ENCODE data around the gene CREBBP.

The CREBBP gene

DNA sequence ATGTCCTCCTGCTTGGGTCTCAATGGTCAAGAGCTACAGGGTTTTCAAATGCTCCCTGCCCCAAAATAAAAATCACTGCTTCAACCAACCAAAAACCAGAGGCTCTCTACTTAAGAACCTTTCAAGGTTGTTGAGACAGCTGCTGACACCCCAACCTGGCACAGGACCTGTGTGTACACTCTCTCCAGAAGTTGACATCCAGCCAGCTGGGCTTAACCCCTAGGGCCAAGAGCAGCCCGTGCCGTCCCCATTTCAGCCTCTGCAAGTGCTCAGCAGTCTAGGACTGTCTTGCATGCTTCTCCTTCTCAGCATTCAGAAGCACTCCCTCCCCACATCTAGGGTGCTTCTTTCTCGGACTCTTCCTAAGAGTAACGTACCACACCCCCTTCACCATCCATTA, 104.2 kb downstream of the CREBBP start:
- no peak overlapping the region for H3K9ac ChIP-seq (ENCODE audit: low read length)
- no peaks in the 10 kb centered on the region for H3K9me2 ChIP-seq (ENCODE audit: low read depth, low read length)
- H3K4me2 ChIP-seq (ENCODE audit: low read length) = no peak overlapping the region
- H3K9me3 ChIP-seq (ENCODE audit: low read length) = no peaks in the 10 kb centered on the region
- no peak overlapping the region for H2AFZ ChIP-seq (ENCODE audit: low read length)
- H3K27ac ChIP-seq (ENCODE audit: low read depth, low read length, poor library complexity, severe bottlenecking) = no peak overlapping the region
- no peaks in the 10 kb centered on the region for H3K27me3 ChIP-seq (ENCODE audit: insufficient read depth, low read length)
- no peak overlapping the region for H3K4me3 ChIP-seq (ENCODE audit: low read depth, low read length, poor library complexity, severe bottlenecking)
- H3K79me2 ChIP-seq (ENCODE audit: insufficient read depth, low read length) = no peaks in the 10 kb centered on the region
- no peaks in the 10 kb centered on the region for H3F3A ChIP-seq (ENCODE audit: insufficient read depth, low read length)
- H3K4me1 ChIP-seq (ENCODE audit: insufficient read depth, low read length, severe bottlenecking) = no peaks in the 10 kb centered on the region
- peaks cover 81% of the 10 kb centered on the region for H3K36me3 ChIP-seq (ENCODE audit: insufficient read depth, low read length)
- H4K20me1 ChIP-seq (ENCODE audit: insufficient read depth, low read length) = no peaks in the 10 kb centered on the region
- TF ChIP-seq, protein P1, sequence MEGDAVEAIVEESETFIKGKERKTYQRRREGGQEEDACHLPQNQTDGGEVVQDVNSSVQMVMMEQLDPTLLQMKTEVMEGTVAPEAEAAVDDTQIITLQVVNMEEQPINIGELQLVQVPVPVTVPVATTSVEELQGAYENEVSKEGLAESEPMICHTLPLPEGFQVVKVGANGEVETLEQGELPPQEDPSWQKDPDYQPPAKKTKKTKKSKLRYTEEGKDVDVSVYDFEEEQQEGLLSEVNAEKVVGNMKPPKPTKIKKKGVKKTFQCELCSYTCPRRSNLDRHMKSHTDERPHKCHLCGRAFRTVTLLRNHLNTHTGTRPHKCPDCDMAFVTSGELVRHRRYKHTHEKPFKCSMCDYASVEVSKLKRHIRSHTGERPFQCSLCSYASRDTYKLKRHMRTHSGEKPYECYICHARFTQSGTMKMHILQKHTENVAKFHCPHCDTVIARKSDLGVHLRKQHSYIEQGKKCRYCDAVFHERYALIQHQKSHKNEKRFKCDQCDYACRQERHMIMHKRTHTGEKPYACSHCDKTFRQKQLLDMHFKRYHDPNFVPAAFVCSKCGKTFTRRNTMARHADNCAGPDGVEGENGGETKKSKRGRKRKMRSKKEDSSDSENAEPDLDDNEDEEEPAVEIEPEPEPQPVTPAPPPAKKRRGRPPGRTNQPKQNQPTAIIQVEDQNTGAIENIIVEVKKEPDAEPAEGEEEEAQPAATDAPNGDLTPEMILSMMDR (IDR thresholded peaks at IDR 0.05; ENCODE audit: low read length) = no peak
- no peak for TF ChIP-seq EZH2 (IDR thresholded peaks at IDR 0.05; ENCODE audit: borderline replicate concordance, low read length)

DNA sequence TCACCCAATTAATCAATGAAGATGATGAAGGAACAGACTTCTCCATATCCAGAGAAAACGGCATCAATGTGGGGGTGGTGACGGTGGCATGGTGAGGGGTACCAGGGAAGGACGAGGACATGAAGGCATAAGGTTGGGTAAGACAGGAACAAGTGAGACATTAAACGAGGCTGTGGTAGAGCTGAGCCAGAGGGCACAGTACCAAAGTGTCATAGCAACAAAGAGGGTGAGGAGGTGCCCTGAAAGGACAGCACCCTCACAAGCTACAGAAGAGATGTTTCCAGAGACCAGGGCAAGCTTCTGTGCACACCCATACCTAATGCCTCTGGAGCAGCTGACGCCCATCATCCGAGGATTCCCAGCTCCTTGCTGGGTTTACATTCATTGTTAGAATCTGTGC, 105.7 kb downstream of the CREBBP start:
- no peak overlapping the region for H3K4me2 ChIP-seq (ENCODE audit: low read length)
- no peak overlapping the region for H3K4me3 ChIP-seq (ENCODE audit: low read depth, low read length, poor library complexity, severe bottlenecking)
- no peak overlapping the region for H3K9ac ChIP-seq (ENCODE audit: low read length)
- H4K20me1 ChIP-seq (ENCODE audit: insufficient read depth, low read length) = no peaks in the 10 kb centered on the region
- no peak for TF ChIP-seq EZH2 (IDR thresholded peaks at IDR 0.05; ENCODE audit: borderline replicate concordance, low read length)
- TF ChIP-seq, protein P1 (IDR thresholded peaks at IDR 0.05; ENCODE audit: low read length) = no peak
- H3F3A ChIP-seq (ENCODE audit: insufficient read depth, low read length) = no peaks in the 10 kb centered on the region
- H3K9me2 ChIP-seq (ENCODE audit: low read depth, low read length) = no peaks in the 10 kb centered on the region
- no peak overlapping the region for H3K27ac ChIP-seq (ENCODE audit: low read depth, low read length, poor library complexity, severe bottlenecking)
- no peaks in the 10 kb centered on the region for H3K27me3 ChIP-seq (ENCODE audit: insufficient read depth, low read length)
- no peak overlapping the region for H2AFZ ChIP-seq (ENCODE audit: low read length)
- peaks cover 78% of the 10 kb centered on the region for H3K36me3 ChIP-seq (ENCODE audit: insufficient read depth, low read length)
- no peaks in the 10 kb centered on the region for H3K4me1 ChIP-seq (ENCODE audit: insufficient read depth, low read length, severe bottlenecking)
- no peaks in the 10 kb centered on the region for H3K9me3 ChIP-seq (ENCODE audit: low read length)
- no peaks in the 10 kb centered on the region for H3K79me2 ChIP-seq (ENCODE audit: insufficient read depth, low read length)

DNA sequence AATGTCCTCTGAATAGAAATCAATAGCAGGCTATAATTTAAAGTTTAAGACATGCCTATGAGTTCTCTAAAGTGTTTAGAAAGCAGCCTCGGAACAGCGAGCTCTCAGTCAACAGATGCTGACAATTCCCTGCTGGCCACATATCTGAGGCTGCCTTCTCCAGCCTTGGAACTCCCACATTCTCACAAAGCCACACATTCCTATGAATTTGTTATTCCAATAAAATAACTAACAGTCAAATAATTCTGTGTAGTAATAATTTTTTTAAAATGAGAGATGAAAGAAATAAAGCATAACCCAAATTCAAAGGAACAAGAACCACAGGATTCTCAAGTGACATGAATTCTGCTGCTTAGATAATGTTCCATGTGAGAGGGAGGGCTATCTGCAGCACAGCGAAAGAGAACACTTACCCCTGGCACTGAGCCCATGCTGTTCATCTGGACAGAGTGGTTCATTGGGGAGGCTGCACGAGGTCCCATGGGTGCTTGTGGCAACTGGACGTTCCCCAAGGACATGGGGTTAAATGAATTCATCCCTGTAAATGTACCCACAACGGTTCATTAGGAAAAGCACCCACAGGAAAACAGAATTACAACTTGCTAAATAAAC, 106.3 kb downstream of the CREBBP start:
- Histone ChIP-seq H4K20me1 (ENCODE audit: insufficient read depth, low read length) (no peaks in the 10 kb centered on the region), H3K4me2 (ENCODE audit: low read length) (no peak overlapping the region), H3K9me2 (ENCODE audit: low read depth, low read length) (no peaks in the 10 kb centered on the region), H3K4me1 (ENCODE audit: insufficient read depth, low read length, severe bottlenecking) (no peaks in the 10 kb centered on the region), H3K4me3 (ENCODE audit: low read depth, low read length, poor library complexity, severe bottlenecking) (no peak overlapping the region), H3K36me3 (ENCODE audit: insufficient read depth, low read length) (peaks cover 78% of the 10 kb centered on the region), H3K79me2 (ENCODE audit: insufficient read depth, low read length) (no peaks in the 10 kb centered on the region), H3K9ac (ENCODE audit: low read length) (no peak overlapping the region), H3K9me3 (ENCODE audit: low read length) (no peaks in the 10 kb centered on the region), H3K27ac (ENCODE audit: low read depth, low read length, poor library complexity, severe bottlenecking) (no peak overlapping the region), H2AFZ (ENCODE audit: low read length) (no peak overlapping the region), H3K27me3 (ENCODE audit: insufficient read depth, low read length) (no peaks in the 10 kb centered on the region), H3F3A (ENCODE audit: insufficient read depth, low read length) (no peaks in the 10 kb centered on the region)
- TF ChIP-seq, protein P1 (IDR thresholded peaks at IDR 0.05; ENCODE audit: low read length) = no peak
- TF ChIP-seq EZH2 (IDR thresholded peaks at IDR 0.05; ENCODE audit: borderline replicate concordance, low read length) = no peak
